Measurements from ENCODE around the gene PM20D2. TPM values are rescaled to one million over a fixed set of nuclear protein-coding genes. Genes with fewer than 3 reads are reported as not detected.

The PM20D2 gene
- total RNA-seq, 4 donors from 2014 or later, result 19.0 to 36.3 (median 25.5) TPM

GRCh38 chr6:89154131-89154530 lies 8.3 kb downstream of the PM20D2 start:
- no peak overlapping the region for H3K4me3 ChIP-seq
- WGBS, 2 donors (ENCODE audit: low coverage in 1 of 2), result 64 to 67% methylated on average over 1 of the region's 1 CpG
- H3K27ac ChIP-seq, result no peak overlapping the region
- no peaks in the 10 kb centered on the region for H3K9me3 ChIP-seq
- ATAC-seq, result no peak
- no peaks in the 10 kb centered on the region for H3K27me3 ChIP-seq
- H3K4me1 ChIP-seq, result peaks cover 0 to 1% (median 0%) of the 10 kb centered on the region in 3 donors
- no peak for TF ChIP-seq POLR2AphosphoS5 (IDR thresholded peaks at IDR 0.05)
- no peak for TF ChIP-seq EP300 (IDR thresholded peaks at IDR 0.05)
- TF ChIP-seq, protein P1, sequence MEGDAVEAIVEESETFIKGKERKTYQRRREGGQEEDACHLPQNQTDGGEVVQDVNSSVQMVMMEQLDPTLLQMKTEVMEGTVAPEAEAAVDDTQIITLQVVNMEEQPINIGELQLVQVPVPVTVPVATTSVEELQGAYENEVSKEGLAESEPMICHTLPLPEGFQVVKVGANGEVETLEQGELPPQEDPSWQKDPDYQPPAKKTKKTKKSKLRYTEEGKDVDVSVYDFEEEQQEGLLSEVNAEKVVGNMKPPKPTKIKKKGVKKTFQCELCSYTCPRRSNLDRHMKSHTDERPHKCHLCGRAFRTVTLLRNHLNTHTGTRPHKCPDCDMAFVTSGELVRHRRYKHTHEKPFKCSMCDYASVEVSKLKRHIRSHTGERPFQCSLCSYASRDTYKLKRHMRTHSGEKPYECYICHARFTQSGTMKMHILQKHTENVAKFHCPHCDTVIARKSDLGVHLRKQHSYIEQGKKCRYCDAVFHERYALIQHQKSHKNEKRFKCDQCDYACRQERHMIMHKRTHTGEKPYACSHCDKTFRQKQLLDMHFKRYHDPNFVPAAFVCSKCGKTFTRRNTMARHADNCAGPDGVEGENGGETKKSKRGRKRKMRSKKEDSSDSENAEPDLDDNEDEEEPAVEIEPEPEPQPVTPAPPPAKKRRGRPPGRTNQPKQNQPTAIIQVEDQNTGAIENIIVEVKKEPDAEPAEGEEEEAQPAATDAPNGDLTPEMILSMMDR (IDR thresholded peaks at IDR 0.05), result no peak
- no peak for TF ChIP-seq POLR2A (IDR thresholded peaks at IDR 0.05)
- H3K36me3 ChIP-seq, result peaks cover 0 to 28% of the 10 kb centered on the region in 2 donors

- peak overlapping the region; percentile 88 to 95 (median 90) for H3K27ac ChIP-seq
- peaks cover 0 to 28% of the 10 kb centered on the region in 2 donors for H3K36me3 ChIP-seq
- H3K4me1 ChIP-seq, result peaks cover 3 to 53% (median 3%) of the 10 kb centered on the region in 3 donors
- H3K4me3 ChIP-seq, result no peak overlapping the region
- ATAC-seq, result no peak
- 82 to 94% methylated on average over 3 to 4 of the region's 4 CpGs for WGBS, 2 donors (ENCODE audit: low coverage in 1 of 2)
- no peaks in the 10 kb centered on the region for H3K9me3 ChIP-seq
- H3K27me3 ChIP-seq, result no peaks in the 10 kb centered on the region
- TF ChIP-seq EP300 (IDR thresholded peaks at IDR 0.05) (no peak), POLR2A (IDR thresholded peaks at IDR 0.05) (no peak), POLR2AphosphoS5 (IDR thresholded peaks at IDR 0.05) (no peak)
- TF ChIP-seq, protein P1 (IDR thresholded peaks at IDR 0.05), result no peak
These were observed 14.7 kb downstream of the PM20D2 start for GRCh38 chr6:89160331-89161092.

DNA sequence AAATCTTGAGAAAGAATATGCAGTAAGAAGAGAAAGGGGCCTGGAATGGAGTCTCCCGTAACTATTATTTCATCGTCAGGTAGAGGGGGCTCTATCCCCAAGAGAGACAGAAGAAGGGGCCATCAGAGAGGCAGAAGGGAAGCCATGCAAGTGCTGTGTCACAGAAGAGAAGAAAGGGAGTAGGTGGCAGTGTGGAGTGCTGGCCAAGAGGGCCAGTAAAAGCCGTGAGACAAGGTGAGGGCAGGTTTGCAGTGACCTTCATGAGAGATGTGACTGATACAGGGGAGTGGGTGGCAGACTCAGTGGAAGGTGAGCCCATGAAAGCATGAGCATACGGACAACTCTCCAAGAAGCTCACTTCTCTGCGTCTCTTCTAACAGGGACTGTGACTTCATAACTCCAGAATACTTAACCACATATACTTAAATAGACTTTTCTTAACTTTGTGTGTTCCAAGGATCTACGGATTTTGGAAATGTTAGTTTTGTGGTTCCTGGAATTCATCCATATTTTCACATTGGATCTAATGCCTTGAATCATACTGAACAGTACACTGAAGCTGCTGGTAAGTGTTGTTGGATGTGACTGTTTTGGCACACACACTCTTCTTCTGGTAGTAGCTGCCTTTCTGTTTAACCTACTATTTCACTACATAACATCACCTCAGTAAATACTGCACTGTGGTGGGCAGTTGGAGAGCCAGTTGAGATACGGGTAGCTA lies 15.6 kb downstream of the PM20D2 start:
- Histone ChIP-seq H3K36me3 (peaks cover 0 to 29% of the 10 kb centered on the region in 2 donors), H3K4me3 (peak overlapping the region in 1 of 2 donors; percentile 23), H3K4me1 (peaks cover 3 to 53% (median 3%) of the 10 kb centered on the region in 3 donors), H3K9me3 (no peaks in the 10 kb centered on the region), H3K27ac (peak overlapping the region; percentile 88 to 95 (median 90)), H3K27me3 (no peaks in the 10 kb centered on the region)
- WGBS, 2 donors (ENCODE audit: low coverage in 1 of 2), result 47 to 56% methylated on average over 7 of the region's 7 CpGs
- ATAC-seq, result peak; percentile 75
- TF ChIP-seq POLR2AphosphoS5 (IDR thresholded peaks at IDR 0.05), result peak; percentile 77
- no peak for TF ChIP-seq EP300 (IDR thresholded peaks at IDR 0.05)
- TF ChIP-seq, protein P1 (IDR thresholded peaks at IDR 0.05), result no peak
- no peak for TF ChIP-seq POLR2A (IDR thresholded peaks at IDR 0.05)

DNA sequence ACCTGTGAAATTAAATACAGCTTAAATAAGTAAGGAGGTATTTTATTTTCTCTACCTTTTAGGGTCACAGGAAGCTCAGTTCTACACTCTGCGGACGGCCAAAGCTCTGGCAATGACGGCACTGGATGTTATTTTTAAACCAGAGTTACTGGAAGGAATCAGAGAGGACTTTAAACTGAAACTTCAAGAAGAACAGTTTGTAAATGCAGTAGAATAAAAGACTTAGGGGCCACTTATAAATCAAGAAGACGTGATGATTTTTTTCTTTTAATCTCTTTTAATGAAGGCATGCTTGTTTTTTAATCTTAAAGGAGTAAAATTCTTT lies 16.2 kb downstream of the PM20D2 start:
- Histone ChIP-seq H3K9me3 (no peaks in the 10 kb centered on the region), H3K36me3 (peaks cover 0 to 29% of the 10 kb centered on the region in 2 donors), H3K27ac (peak overlapping the region; percentile 88 to 95 (median 90)), H3K4me3 (peak overlapping the region in 1 of 2 donors; percentile 23), H3K27me3 (no peaks in the 10 kb centered on the region), H3K4me1 (peaks cover 3 to 53% (median 3%) of the 10 kb centered on the region in 3 donors)
- WGBS, 2 donors (ENCODE audit: low coverage in 1 of 2), result 23 to 26% methylated on average over 2 to 4 of the region's 4 CpGs
- peak; percentile 91 for ATAC-seq
- TF ChIP-seq POLR2A (IDR thresholded peaks at IDR 0.05) (no peak), EP300 (IDR thresholded peaks at IDR 0.05) (no peak), POLR2AphosphoS5 (IDR thresholded peaks at IDR 0.05) (peak; percentile 74)

GRCh38 chr6:89172131-89172530 lies 26.3 kb downstream of the PM20D2 start:
- H3K36me3 ChIP-seq, result no peaks in the 10 kb centered on the region
- TF ChIP-seq POLR2A (IDR thresholded peaks at IDR 0.05) (no peak), POLR2AphosphoS5 (IDR thresholded peaks at IDR 0.05) (no peak), EP300 (IDR thresholded peaks at IDR 0.05) (no peak)
- TF ChIP-seq, protein P1 (IDR thresholded peaks at IDR 0.05), result no peak
- no peak overlapping the region for H3K4me3 ChIP-seq
- H3K27me3 ChIP-seq, result no peaks in the 10 kb centered on the region
- 57 to 73% methylated on average over 2 to 6 of the region's 6 CpGs for WGBS, 2 donors (ENCODE audit: low coverage in 1 of 2)
- no peaks in the 10 kb centered on the region for H3K9me3 ChIP-seq
- H3K4me1 ChIP-seq, result peaks cover 0 to 8% (median 0%) of the 10 kb centered on the region in 3 donors
- no peak overlapping the region for H3K27ac ChIP-seq
- ATAC-seq, result no peak
